ENCODE results near the gene OR2A25. TPM values are rescaled to one million over a fixed set of nuclear protein-coding genes. Genes with fewer than 3 reads are reported as not detected.

The OR2A25 gene
- total RNA-seq, 1 donor from 2014 or later: not detected

GRCh38 chr7:144032985-144033709 lies 36.5 kb upstream of the OR2A25 start:
- no peak for TF ChIP-seq CTCF (conservative IDR thresholded peaks at IDR 0.05)
- Mint-ChIP-seq H3K9me3 (no peaks in the 10 kb centered on the region), H3K27ac (no peak overlapping the region), H3K27me3 (no peaks in the 10 kb centered on the region), H3K36me3 (no peaks in the 10 kb centered on the region), H3K4me3 (no peak overlapping the region), H3K4me1 (ENCODE audit: unreplicated experiment) (no peaks in the 10 kb centered on the region)
- no peak for DNase-seq (ENCODE audit: extremely low spot score, unreplicated experiment)

- Mint-ChIP-seq H3K4me3 (no peak overlapping the region), H3K27me3 (no peaks in the 10 kb centered on the region), H3K4me1 (ENCODE audit: unreplicated experiment) (no peaks in the 10 kb centered on the region), H3K36me3 (no peaks in the 10 kb centered on the region), H3K9me3 (no peaks in the 10 kb centered on the region), H3K27ac (no peak overlapping the region)
- no peak for DNase-seq (ENCODE audit: extremely low spot score, unreplicated experiment)
- TF ChIP-seq CTCF (conservative IDR thresholded peaks at IDR 0.05): no peak
Measured at GRCh38 chr7:144035385-144035784, 34.2 kb upstream of the OR2A25 start.

- TF ChIP-seq CTCF (conservative IDR thresholded peaks at IDR 0.05): no peak
- Mint-ChIP-seq H3K27me3 (no peaks in the 10 kb centered on the region), H3K4me1 (ENCODE audit: unreplicated experiment) (no peaks in the 10 kb centered on the region), H3K36me3 (no peaks in the 10 kb centered on the region), H3K9me3 (no peaks in the 10 kb centered on the region), H3K4me3 (no peak overlapping the region), H3K27ac (no peak overlapping the region)
- DNase-seq (ENCODE audit: extremely low spot score, unreplicated experiment): no peak
Measured at GRCh38 chr7:144036302-144036885, 33.2 kb upstream of the OR2A25 start.

- no peaks in the 10 kb centered on the region for H3K27me3 Mint-ChIP-seq
- H3K36me3 Mint-ChIP-seq: no peaks in the 10 kb centered on the region
- H3K27ac Mint-ChIP-seq: no peak overlapping the region
- TF ChIP-seq CTCF (conservative IDR thresholded peaks at IDR 0.05): no peak
- H3K9me3 Mint-ChIP-seq: no peaks in the 10 kb centered on the region
- DNase-seq (ENCODE audit: extremely low spot score, unreplicated experiment): no peak
- no peak overlapping the region for H3K4me3 Mint-ChIP-seq
- H3K4me1 Mint-ChIP-seq (ENCODE audit: unreplicated experiment): no peaks in the 10 kb centered on the region
Measured at GRCh38 chr7:144037414-144038035, 32.1 kb upstream of the OR2A25 start.

- no peak for DNase-seq (ENCODE audit: extremely low spot score, unreplicated experiment)
- H3K36me3 Mint-ChIP-seq: no peaks in the 10 kb centered on the region
- H3K27ac Mint-ChIP-seq: no peak overlapping the region
- no peak overlapping the region for H3K4me3 Mint-ChIP-seq
- no peak for TF ChIP-seq CTCF (conservative IDR thresholded peaks at IDR 0.05)
- H3K27me3 Mint-ChIP-seq: no peaks in the 10 kb centered on the region
- no peaks in the 10 kb centered on the region for H3K4me1 Mint-ChIP-seq (ENCODE audit: unreplicated experiment)
- no peaks in the 10 kb centered on the region for H3K9me3 Mint-ChIP-seq
Measured at GRCh38 chr7:144038887-144039286, 30.7 kb upstream of the OR2A25 start.

Measured in type B pancreatic cell (in vitro differentiated cells).